ENCODE measurements around the gene EEFSEC.

- TF ChIP-seq, protein P1, sequence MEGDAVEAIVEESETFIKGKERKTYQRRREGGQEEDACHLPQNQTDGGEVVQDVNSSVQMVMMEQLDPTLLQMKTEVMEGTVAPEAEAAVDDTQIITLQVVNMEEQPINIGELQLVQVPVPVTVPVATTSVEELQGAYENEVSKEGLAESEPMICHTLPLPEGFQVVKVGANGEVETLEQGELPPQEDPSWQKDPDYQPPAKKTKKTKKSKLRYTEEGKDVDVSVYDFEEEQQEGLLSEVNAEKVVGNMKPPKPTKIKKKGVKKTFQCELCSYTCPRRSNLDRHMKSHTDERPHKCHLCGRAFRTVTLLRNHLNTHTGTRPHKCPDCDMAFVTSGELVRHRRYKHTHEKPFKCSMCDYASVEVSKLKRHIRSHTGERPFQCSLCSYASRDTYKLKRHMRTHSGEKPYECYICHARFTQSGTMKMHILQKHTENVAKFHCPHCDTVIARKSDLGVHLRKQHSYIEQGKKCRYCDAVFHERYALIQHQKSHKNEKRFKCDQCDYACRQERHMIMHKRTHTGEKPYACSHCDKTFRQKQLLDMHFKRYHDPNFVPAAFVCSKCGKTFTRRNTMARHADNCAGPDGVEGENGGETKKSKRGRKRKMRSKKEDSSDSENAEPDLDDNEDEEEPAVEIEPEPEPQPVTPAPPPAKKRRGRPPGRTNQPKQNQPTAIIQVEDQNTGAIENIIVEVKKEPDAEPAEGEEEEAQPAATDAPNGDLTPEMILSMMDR (conservative IDR thresholded peaks at IDR 0.05; ENCODE audit: low read depth, low read length): no peak
- TF ChIP-seq EZH2phosphoT487 (IDR thresholded peaks at IDR 0.05; ENCODE audit: borderline replicate concordance, low read length): no peak
Measured at GRCh38 chr3:128348805-128349531, 195.7 kb downstream of the EEFSEC start.

Data from PC-3 (cell line).